HG03060 (cell line): ENCODE results near the gene FGFBP1.
"Not testable (repeated sequence)": the region's sequence is repeated elsewhere in the genome, so short reads cannot be mapped to it uniquely, and the experiment has no call there.

ENCODE experiments used
- ATAC-seq: cut with Tn5 transposase; IDR thresholded peaks from one replicate; pipeline ENCODE4 v1.9.1; 2021; ENCODE audit warnings: low read depth, moderate number of reproducible peaks; ENCODE audit not compliant: unreplicated experiment

The FGFBP1 gene

GRCh38 chr4:15947684-15948083 lies 9.1 kb upstream of the FGFBP1 start:
- ATAC-seq: no peak

- no peak for ATAC-seq
These were observed 7.0 kb upstream of the FGFBP1 start for GRCh38 chr4:15945516-15945915.

GRCh38 chr4:15944895-15945294 lies 6.4 kb upstream of the FGFBP1 start:
- no peak for ATAC-seq

GRCh38 chr4:15942283-15942682 lies 3.7 kb upstream of the FGFBP1 start:
- no peak for ATAC-seq

- no peak for ATAC-seq
These were observed 358 bp downstream of the FGFBP1 start for GRCh38 chr4:15938182-15938581.

DNA sequence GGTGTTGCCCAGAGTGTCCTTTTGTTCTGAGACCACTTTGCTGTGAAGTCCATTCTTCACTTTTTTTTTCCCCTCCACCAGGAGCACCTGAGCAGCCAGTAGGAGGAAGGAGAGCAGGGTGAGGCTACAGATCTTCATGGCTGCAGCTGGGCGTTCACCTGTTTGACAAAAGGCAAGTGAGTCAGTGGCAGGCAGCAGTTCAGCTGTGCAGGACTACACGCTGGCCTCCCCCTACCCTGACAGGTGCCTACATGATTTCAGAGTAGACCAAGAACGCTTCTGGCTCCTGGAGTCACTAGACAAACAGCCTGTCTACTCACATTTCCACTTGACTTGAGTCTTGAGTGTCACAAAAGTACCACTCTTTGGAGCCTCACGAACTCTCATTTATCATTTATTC lies 2.0 kb downstream of the FGFBP1 start:
- no peak for ATAC-seq

GRCh38 chr4:15935504-15936402 lies 2.8 kb downstream of the FGFBP1 start:
- no peak for ATAC-seq

- ATAC-seq: no peak
These were observed 4.3 kb downstream of the FGFBP1 start for GRCh38 chr4:15934259-15934658.

- no peak for ATAC-seq
These were observed 6.9 kb downstream of the FGFBP1 start for GRCh38 chr4:15931451-15932210.

DNA sequence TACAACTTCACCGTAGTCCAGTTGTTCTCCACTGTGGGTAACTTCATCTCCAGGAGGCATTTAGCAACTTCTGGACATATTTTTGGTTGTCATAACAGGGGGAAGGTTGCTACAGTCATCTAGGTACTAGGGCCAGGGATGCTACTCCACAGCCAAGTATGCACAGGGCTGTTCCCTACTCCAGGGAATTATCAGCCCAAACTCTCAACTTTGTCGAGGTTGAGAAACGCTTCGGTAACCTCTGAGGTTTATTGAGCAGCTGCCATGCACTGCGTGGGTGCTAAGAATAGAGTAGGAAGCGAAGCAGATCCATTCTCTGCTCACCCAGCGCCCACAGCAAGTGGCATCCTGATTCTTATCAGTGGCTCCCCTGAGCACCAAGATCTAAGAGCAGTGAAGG lies 8.2 kb downstream of the FGFBP1 start:
- no peak for ATAC-seq

DNA sequence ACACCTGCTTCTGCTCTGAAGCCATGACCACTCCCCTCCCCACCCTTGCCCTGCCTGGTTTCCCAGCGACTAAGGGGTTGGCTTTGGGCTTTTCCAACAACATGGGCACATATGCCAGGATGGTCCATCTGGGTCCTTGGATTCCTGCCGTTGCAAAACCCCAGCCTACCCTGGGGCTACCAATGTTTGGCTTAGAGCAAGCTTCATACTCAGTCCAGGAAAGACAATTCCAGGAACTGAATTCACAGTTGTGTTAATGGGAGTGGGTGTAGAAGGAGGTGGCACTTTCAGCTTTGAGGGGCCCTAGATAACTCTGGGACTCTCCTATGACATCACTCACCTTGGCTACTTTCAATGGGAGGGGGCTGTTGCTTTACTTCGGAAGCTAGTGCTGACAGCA lies 9.0 kb downstream of the FGFBP1 start:
- no peak for ATAC-seq

DNA sequence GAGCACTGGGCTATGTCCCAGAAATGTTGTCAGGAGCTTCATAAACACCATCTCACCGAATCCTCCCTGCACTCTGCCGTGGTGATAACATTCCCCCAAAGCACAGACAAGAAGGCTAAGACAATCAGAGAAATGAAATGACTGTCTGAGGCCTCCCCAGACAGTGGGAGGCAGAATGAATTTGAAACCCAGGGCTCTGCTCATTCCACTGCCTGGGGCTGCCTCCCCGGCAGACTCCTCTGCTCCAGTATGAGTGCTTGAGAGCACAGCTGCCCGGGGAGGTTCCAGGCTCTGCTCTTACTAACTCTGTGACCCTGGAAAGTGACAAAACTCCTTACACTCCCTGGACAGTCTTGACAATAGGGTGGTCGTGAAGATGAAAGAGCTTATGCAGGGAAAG lies 9.7 kb downstream of the FGFBP1 start:
- ATAC-seq: no peak

- no peak for ATAC-seq
These were observed 12.1 kb downstream of the FGFBP1 start for GRCh38 chr4:15926486-15926885.

- ATAC-seq: no peak
These were observed 12.7 kb downstream of the FGFBP1 start for GRCh38 chr4:15925830-15926229.

DNA sequence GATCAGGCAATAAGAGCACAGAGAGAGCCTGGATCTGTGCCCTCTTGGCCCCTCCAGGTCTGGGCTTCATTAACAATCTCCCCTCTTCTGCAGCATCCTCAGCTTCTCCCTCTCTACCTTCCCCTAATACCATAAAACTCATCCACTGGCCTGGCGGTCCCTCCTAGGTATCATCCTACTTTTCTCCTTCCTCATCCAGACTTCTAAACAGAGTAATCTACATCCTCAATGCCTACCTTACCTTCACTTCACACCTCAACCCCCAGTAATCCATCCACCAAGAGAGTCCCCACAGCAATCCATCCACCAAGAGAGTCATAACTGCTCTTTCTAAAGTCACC lies 17.0 kb downstream of the FGFBP1 start:
- no peak for ATAC-seq

GRCh38 chr4:15920723-15921591 lies 17.6 kb downstream of the FGFBP1 start:
- ATAC-seq: no peak

GRCh38 chr4:15918484-15919129 lies 19.9 kb downstream of the FGFBP1 start:
- ATAC-seq: no peak

DNA sequence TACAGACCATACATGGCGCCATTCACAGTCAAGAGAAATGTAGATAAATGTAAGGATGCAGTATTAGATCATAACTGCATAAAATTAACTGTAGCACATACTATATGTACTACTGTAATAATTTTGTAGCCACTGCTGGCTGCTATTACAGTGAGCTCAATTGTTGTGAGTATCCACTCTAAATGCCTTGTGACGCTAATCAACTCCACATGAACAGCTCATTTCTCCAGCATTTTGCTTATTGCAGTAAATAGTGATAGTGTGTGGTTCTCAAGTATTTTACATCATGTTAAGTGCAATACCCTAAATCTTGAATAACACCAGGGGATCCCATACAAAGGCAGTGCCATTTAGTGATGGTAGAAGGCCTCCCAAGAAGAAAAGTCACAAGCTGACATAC lies 21.2 kb downstream of the FGFBP1 start:
- ATAC-seq: no peak

GRCh38 chr4:15916358-15916757 lies 22.2 kb downstream of the FGFBP1 start:
- not testable (repeated sequence) for ATAC-seq

GRCh38 chr4:15914736-15915135 lies 23.8 kb downstream of the FGFBP1 start:
- ATAC-seq: no peak
